ENCODE results near the gene RAB11FIP3.
A peak's percentile ranks its signal among the peaks of the same experiment; 100 is the strongest.
"Not testable (repeated sequence)": the region's sequence is repeated elsewhere in the genome, so short reads cannot be mapped to it uniquely, and the experiment has no call there.

The RAB11FIP3 gene

DNA sequence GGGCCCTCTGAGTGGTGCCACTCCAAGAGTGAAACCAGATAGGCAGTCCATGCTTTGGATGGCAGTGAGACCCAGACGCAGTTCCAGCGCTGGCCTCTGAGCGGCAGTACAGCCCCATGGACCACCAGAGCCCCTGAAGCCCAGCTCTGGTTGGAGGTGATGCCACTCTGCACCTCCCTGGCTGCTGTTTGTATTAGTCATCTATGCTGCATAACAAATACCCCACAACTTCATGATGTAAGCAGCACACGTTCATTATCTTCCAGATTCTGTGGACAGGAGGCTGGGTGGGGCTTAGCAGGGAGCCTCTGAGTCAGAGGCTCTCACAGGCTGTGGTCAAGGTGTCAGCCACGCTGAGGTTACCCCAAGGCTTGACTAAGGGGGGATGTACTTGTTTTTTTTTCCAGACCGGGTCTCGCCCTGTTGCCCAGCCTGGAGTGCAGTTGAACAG is 33.5 kb upstream of the RAB11FIP3 start:
- DNase-seq, result peak in 4 of 5 experiments; percentile 55 to 82 (median 70)

DNA sequence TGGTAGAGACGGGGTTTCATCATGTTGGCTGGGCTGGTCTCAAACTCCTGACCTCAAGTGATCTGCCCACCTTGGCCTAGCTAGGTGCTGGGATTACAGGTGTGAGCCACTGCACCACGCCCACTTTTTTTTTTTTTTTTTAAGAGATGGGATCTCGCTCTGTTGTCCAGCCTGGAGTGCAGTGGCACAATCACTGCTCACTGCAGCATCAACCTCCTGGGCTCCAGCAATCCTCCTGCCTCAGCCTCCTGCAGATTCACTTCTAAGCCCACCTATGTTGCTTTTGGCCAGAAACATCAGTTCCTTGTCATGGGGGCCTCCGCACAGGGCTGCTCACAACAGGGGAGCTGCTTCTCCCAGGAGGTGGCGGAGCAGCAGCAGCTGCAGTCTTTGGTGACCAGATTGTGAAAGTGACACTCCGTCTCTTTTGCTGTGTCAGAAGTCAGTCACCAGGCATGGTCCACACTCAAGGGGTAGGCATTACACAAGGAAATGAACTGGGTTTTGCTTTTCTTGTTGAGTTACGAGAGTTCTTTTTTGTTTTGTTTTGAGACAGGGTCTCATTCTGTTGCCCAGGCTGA is 32.9 kb upstream of the RAB11FIP3 start:
- no peak for DNase-seq

DNA sequence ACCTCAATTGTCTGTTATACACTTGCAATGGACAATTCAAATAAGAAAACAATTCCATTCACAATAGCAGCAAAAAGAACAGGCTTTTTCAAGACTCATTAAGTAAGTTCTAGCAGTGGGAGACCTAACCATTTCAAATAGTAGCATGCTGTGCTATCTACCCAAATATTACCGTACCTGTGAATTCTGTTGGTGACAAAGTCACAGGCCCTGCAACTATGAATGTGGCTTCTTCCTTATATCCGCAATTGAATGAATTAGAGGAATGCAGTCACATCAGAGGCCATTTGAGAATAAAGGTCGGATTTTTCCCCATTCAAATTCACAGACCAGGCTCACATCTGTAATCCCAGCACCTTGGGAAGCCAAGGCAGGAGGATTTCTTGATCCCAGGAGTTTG is 29.2 kb upstream of the RAB11FIP3 start:
- DNase-seq, result no peak

DNA sequence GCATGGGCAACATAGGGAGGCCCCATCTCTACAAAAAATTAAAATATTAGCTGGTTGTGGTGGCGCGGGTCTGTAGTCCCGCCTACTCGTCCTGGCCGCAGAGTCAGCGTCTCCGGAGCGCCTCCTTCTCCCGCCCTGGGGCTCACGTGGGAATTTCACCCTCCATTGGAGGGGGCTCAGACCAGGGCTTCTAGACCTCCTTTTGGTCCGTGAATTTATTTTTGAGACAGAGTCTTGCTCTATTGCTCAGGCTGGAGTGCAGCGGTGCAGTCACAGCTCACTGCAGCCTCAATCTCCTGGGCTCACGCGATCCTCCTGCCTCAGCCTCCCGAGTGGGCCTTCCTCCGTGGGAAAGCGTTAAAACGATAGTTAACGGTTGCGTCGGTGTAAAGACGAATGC is 28.8 kb upstream of the RAB11FIP3 start:
- no peak for DNase-seq

DNA sequence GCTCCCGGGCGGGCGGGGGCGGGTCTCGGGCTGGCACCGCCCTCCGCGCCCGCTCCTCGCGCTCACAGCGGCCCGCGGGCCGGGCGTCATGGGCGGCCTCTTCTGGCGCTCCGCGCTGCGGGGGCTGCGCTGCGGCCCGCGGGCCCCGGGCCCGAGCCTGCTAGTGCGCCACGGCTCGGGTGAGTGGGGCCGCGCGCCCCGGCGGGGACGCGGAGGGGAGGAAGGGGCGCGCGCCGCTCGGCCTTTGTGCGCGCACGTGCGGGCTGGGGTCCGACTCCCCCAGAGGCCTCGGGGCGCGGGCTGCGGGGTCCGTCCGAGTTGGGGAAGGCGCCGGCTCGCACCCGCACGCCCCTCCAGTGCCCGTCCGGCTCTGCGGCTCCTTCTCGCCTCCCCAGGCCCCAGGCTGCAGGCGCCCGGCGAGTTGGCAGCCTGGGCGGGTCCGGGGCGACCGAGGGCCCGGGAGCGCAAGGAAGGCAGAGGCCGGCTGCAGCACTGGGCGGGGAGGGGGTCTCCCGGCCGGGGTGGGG is 28.3 kb upstream of the RAB11FIP3 start, which contains the start of gene NME4:
Gene NME4 (plus strand): TSS at position 65 of the 527 bp plus-strand sequence. CDS start 24 bp downstream, at position 89.
- peak in 1 of 5 experiments; percentile 37 for DNase-seq

DNA sequence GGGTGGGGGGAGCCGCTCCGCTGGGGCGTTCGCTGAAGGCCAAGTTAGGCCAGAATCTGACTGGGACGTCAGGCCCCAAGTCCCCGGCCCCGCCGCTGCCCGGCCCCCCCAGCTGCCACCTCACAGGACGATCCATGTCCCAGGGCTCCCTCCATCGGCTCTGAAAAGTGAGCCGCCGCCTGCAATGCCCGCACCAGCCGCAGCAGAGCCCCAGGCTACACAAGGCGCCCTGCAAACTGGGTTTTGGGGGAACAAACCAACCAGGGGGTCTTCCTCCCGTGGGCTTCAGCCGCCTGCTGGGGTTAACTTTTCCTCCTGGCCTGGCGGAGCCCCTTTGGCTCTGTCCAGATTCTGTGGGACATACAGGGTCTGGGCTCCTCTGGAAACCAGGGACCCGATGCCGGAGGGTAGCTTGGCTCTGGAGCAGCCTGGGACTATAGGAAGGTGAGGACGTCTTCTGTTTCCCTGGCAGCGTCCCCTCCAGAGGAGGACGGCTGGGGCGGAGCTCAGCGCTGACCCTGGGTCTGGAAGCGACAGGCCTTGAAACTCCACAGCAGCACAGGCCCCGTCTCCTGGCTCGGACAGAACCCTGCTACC is 27.6 kb upstream of the RAB11FIP3 start:
- DNase-seq, result peak in 1 of 5 experiments; percentile 39

DNA sequence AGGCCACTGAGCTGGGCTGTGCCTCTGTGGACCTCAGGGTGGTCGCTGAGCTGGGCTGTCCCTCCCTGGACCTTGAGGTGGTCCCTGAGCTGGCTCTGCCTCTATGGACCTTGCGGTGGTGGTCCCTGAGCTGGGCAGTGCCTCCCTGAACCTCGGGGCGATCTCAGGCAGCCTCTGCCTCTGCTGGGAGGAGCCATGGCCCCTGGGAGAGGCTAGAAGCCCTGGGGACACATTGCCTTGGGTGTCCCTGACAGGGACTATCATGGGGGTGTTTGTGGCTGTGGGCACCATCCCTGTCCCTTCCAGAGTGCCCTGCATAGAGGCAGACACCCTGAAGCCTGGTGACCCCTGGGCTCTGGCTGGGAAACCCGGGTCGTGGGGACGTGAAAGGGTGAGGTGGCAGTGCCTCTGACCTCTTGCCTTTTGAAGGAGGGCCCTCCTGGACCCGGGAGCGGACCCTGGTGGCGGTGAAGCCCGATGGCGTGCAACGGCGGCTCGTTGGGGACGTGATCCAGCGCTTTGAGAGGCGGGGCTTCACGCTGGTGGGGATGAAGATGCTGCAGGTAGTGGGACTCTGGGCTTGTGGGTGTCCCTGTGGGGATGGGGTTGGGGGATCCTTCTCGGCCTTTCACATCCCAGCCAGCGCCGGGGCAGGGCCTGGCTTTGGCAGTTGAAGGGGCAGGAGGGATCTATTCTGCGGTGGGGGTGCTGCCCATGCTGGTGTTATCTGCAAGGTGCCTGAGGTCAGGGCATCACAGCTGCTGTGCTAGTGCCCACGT is 26.7 kb upstream of the RAB11FIP3 start:
- no peak for DNase-seq

DNA sequence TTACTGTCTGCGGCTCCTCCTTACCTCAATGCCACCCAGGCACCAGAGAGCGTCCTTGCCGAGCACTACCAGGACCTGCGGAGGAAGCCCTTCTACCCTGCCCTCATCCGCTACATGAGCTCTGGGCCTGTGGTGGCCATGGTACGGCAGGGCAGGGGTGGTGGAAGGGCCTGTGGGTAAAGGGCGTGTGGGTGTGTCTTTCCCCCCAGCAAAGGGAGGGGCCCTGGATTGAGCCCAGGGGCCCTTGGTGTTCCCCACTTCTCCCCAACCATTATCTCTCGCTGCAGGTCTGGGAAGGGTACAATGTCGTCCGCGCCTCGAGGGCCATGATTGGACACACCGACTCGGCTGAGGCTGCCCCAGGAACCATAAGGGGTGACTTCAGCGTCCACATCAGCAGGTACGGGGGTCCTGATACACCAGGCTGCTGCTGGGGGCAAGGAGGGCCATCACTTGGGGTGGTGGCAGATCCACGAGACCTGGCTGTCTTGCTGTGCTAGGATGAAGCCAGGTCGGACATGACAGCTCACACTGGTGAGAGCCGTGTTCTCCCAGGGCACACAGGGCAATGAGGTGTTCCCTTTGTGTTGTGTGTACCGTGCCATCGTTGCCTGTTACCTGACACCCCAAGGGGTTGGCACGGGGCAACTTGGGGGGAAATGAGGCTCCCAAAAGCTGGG is 26.0 kb upstream of the RAB11FIP3 start:
- DNase-seq, result no peak

DNA sequence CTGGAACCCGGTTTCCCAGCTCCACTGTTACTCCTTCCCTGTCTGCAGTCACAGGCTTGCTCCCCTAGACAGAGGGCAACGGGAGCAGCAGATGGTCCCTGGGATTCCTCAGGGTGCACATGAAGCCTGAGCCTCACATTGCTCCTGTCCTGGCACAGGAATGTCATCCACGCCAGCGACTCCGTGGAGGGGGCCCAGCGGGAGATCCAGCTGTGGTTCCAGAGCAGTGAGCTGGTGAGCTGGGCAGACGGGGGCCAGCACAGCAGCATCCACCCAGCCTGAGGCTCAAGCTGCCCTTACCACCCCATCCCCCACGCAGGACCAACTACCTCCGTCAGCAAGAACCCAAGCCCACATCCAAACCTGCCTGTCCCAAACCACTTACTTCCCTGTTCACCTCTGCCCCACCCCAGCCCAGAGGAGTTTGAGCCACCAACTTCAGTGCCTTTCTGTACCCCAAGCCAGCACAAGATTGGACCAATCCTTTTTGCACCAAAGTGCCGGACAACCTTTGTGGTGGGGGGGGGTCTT is 25.3 kb upstream of the RAB11FIP3 start:
- no peak for DNase-seq

DNA sequence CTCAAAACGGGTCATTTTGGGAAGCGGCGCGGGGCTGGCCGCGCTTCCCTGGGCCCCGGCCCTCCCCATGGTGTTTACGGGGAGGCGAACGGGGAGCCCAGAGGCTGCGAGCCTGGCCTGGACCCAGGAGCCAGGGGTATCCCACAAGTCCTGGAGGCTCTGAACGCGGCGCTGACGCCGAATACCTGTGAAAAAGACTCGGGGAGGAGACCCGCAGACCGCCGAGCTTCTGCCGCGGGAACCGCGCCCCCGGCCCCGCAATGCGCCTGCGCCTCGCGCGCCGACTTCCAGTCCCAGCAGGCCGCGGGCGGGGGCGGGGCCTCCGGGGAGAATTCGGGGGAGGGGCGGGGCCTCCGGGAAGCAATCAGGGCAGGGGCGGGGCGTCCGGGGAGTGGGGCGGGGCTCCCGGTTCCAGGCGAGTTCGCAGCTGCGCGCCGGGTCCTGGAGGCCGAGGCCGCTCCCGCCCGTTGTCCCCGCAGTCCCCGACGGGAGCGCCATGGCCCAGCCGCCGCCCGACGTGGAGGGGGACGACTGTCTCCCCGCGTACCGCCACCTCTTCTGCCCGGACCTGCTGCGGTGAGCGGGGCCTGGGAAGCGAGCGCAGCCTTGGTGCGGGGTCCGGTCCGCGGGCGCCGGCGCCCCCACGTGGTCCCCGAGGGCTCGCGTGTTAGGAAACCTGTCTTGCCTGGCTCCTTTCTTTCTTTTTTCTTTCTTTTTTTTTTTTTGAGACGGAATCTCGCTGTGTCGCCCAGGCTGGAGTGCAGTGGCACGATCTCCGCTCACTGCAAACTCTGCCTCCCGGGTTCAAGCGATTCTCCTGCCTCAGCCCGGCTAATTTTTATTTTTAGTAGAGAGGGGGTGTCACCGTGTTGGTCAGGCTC is 23.7 kb upstream of the RAB11FIP3 start, which contains the start of gene DECR2:
Gene DECR2 (plus strand): TSS at position 418 of the 881 bp plus-strand sequence. CDS start 79 bp downstream, at position 497.
- DNase-seq, result peak; percentile 91 to 100 (median 97)

DNA sequence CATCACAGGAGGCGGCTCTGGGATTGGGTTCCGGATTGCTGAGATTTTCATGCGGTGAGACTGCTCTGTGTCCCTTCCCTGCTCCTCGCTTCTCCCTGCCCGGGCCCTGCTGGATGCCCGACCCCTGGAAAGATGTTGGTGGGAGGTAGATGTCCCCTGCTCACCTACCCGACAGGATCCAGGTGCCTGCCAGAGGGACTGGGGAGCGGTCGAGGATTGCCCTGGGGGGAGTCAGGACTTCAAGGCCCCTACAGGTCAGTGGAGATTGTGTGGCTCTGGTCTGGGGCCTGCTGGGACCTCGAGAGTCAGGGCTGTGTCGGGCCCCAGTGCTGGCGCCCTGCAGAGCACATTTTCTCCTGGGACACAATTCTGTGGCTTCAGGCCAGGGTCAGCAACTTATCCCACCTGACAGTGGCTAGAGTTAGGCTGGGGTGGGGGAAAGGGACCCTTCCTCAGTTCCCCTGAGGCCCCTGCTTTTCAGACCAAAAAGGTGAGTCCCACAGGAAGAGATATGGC is 20.4 kb upstream of the RAB11FIP3 start:
- DNase-seq, result no peak

DNA sequence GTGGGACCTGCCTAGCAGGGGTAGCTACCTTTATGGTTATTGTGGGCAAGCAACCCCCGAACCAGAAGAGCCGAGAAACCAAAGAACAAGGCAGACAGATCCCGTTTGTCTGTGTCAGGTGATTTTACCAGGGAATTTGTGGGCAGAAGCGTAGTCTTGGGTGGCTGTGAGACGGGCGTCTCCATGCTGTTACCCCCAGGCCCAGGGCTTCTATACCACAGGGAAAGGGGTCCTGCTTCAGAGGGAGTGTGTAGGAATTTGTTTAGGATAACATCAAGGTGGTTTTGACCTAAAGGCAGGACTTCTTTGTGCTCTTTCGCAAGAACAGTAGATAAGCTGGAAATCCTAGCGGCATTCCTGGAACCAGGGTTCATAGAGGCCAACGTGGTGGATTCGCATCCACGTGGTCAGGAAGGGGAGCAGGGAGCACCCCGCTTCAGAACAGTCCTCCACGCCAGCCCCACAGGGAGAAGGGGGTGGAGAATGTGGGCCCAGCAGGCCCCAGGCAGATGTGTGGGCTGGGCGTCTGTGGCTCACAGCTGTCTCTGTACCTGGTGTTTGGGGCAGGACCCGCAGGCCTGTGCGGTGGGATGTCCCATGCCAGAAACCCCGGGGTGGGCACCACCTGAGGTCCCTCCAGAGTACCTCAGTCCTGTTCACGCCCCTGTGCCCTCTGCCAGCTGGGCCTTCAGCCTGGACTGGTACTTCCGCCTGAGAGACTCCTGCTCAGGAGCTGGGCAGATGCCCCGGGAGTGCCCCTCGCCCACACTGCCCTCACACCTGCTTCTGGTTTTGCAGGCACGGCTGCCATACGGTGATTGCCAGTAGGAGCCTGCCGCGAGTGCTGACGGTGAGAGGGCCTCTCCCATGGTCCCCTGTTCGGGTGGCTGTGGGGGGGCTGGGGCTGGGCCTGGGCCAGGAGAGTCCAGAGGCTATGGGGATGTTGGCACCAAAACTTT is 19.6 kb upstream of the RAB11FIP3 start:
- no peak for DNase-seq

DNA sequence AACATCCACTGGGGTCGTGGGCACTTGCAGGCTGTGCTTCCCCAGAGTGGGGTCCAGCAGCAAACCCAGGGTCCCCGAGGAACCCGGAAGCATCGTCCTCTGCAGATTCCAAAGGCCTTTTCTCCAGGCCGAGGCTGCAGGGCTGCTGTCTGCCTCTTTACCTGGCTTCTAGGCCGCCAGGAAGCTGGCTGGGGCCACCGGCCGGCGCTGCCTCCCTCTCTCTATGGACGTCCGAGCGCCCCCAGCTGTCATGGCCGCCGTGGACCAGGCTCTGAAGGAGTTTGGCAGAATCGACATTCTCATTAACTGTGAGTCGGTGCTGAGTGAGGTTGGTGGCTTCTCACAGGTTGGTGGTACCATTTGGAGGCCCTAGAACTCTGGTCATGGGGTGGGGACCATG is 18.2 kb upstream of the RAB11FIP3 start:
- DNase-seq, result no peak

DNA sequence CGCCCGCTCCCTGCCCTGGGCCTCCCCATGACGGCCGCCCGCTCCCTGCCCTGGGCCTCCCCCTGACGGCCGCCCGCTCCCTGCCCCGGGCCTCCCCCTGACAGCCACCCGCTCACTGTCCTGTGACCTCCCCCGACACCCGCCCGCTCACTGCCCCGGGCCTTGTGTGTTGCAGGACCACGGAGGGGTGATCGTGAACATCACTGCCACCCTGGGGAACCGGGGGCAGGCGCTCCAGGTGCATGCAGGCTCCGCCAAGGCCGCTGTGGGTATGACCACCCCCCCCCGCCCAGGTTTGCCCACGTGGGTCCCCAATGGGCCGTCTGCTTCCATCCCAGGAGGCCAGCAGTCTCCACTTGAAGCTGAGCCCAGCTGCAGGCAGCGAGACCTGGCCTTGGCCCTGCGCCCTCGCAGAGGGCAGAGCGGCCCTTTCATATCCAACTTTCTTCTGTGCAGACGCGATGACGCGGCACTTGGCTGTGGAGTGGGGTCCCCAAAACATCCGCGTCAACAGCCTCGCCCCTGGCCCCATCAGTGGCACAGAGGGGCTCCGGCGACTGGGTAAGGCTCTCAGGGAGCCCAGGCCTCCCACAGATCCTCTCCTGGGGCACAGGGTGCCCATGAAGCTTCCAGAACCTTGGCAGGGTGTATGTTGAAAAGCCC is 14.8 kb upstream of the RAB11FIP3 start:
- no peak for DNase-seq

DNA sequence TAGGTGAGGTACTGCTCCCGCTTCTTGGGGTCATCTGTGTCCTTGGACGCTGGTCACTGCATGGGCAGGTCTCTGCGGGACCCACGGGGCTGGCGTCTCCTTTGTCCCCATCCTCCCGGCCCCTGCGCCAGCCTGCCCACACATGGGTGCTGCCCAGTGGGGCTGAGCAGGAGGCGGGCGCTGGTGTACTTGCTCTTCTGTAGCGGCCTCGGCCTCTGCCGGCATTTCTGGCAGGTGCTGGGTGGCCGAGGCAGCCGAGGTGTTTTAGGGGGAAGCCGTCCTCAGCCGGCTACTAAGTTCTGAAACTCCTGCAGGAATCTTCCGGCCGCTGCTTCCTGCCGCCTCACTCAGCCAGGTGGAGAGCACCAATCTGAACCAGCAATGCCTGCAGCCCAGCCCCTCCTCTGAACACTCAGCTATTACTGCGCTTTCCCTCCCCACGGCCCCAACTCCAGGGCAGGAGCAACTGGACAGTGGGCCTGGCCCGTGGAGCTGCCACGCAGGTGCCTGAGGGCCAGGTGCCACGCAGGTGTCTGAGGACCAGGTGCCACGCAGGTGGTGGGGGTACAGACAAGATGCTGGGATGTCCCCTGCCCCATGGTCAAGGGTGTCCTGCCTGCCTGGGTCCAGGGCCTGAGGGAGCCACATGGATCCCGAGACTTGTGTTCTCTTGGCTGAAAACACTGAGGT is 13.7 kb upstream of the RAB11FIP3 start:
- no peak for DNase-seq

DNA sequence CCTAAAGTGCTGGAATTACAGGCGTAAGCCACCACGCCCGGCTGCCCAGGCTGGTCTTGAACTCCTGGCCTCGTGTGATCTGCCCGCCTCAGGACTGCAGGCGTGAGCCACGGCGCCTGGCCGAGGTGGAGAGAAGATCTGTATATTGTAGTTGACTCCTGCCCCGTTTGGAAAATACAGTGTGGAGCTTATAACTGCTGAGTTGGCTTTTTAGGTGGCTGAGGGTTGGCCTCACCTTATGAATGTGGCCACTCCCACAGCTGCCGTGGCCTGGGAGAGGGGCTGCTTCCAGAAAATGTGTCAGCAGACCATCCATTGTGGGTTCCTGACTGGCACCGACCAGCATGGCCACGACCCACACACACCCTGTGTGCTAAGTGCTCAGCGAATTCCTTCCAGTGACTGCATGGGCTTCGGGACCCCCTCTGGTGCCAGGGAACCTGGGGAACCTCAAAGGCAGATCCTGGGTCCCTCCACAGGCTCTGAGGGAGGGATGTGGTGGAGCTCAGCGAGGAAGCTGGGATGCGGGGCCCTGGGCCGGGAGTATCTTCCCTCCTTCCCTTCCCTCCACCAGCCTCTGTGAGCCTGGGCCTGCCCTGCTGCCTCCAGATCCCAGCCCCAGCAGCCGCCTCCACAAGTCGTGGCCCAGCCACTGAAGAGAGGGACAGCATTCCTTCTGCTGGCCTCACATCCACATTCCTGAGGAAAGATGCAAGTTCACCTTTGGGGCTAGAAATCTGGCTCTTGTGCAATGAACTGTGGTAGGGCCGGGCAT is 10.9 kb upstream of the RAB11FIP3 start:
- DNase-seq, result no peak

DNA sequence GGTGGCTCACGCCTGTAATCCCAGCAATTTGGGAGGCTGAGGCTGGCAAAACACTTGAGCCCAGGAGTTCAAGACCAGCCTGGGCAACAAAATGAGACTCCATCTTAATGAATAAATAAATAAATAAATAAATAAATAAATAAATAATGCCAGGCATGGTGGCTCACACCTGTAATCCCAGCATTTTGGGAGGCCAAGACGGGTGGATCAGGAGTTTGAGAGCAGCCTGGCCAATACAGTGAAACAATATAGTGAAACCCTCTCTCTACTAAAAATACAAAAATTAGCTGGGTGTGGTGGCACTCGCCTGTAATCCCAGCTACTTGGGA is 10.3 kb upstream of the RAB11FIP3 start:
- not testable (repeated sequence) for DNase-seq

DNA sequence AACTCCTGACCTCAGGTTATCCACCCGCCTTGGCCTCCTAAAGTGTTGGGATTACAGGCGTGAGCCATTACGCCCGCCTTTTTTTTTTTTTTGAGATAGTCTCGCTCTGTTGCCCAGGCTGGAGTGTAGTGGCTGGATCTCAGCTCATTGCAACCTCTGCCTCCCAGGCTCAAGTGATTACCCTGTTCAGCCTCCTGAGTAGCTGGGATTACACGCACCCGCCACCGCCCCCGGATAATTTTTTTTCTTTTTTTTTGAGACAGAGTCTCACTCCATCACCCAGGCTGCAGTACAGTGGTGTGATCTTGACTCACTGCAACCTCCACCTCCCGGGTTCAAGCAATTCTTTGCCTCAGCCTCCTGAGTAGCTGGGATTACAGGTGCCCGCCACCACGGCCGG is 3.3 kb upstream of the RAB11FIP3 start:
- DNase-seq, result not testable (repeated sequence)
